Effector CD8-positive, alpha-beta T cell (primary cell): ENCODE data around the gene LCN15.
"Not testable (repeated sequence)": the region's sequence is repeated elsewhere in the genome, so short reads cannot be mapped to it uniquely, and the experiment has no call there.

Experiments used
- DNase-seq: peaks from one replicate; lab custom pipeline; 2025; lab: John Stamatoyannopoulos, UW

Gene LCN15

DNA sequence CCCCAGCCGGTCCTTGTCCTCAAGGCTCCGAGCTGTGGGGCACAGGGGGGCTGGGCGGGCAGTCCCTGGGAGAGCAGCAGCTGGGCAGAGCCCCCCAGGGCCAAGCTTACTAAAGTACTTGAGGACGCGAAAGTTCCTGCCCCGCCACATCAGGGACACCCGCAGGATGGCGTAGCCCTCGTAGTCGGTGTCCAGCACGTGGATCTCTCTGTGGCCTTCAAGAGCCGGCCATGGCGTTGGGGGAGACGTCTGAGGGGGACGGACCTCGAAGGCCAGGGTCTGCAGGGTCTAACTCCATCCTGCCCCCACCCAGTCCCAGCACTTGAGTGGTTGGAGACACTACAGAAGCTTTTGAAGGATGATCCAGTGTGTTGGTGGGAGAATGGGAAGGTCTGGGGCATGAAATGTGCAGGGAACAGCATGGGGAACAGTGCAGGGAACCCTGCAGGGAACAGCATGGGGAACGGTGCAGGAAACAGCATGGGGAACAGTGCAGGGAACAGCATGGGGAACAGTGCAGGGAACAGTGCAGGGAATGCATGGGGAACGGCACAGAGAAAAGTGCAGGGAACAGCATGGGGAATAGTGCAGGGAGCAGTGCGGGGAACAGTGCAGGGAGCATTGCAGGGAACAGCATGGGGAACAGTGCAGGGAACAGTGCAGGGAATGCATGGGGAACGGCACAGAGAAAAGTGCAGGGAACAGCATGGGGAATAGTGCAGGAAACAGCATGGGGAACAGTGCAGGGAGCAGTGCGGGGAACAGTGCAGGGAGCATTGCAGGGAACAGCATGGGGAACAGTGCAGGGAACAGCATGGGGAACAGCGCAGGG lies 8.8 kb downstream of the LCN15 start:
- DNase-seq: not testable (repeated sequence)

DNA sequence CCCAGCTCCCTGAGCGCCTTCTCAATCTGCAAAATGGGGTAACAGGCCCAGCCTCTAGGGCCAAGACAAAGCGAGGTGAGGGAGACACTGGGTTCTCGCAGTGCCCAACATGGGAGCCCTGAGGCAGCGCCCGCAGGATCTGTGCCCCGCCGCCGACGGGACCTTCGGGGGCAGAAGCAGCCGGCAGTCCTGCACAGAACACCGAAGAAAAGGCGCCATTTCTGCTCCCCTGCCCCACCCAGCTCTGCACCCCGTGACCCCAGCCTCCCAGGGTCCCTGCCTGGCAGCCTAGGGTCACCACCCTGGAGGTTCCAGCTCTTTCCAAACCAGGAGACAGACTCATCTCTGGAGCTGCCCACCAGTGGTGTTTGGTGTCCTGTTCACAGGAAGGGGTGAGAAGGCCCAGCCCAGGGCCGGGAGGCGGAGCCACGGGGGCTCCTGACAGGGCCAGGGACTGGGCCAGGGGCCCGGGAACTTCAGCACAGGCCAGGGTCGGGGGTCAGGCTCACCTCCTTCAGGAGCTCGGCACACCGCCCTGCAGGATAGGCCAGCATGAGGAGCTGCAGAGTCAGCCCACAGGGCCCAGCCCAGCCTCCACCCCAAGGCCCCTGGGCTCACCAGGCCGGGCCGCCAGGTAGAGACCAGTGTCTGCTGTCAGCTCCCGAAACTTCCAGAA lies 9.6 kb downstream of the LCN15 start:
- no peak for DNase-seq

DNA sequence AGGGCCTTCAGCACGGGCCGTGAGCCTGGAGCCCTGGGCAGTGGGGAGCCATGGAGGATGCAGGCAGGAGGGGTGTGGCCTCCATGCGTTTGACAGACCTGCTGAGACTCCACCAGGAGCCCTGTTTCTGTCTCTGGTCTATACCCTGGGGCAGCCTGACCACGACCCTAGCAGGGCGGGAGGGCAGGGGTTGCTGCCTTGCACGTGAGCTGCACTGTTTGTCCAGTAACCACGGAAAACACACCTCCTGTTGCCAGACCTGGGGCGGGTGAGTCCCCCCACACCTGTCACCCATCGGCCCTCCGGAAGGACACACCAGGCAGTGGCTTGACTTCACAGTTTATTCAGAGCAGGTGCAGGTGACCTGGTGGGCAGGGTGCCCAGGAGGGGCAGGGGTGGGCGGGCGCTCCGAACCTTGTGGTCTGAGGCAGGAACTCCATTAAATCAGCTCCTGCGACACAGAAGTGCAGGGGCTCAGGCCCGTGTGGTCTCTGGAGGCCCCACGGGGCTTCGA lies 10.2 kb downstream of the LCN15 start:
- DNase-seq: no peak

DNA sequence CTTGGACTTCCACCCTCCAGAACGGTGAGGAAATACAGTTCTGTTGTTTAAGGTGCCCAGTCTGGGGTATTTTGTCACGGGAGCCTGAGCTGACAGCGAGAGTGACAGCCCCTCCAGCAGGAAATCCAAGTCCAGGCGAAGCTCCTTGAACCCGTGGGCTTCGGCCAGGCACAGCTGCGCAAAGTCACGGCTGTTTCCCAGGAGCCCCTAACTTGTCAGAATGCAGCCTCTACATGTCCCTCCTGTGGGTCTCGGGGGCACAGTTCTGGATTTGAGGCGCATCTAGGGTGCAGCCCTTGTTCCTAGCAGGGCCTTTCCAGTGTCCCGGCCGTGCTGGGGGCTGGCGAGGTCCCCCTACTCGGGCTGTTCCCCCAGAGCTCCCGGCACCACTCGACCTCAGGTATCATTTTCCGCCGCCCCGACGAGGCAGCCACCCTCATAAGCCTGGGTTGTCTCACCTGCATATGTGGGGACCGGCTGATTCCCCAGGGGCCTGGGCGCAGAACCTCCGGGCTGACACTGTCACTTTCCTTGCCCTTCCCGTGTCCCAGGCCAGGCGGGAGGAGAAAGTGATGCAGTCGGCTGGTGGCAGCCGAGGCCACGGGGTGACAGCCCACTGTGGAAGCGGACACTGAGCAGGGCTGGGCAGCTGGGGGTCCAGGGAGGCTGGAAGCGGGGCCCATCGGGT lies 10.8 kb downstream of the LCN15 start:
- no peak for DNase-seq

DNA sequence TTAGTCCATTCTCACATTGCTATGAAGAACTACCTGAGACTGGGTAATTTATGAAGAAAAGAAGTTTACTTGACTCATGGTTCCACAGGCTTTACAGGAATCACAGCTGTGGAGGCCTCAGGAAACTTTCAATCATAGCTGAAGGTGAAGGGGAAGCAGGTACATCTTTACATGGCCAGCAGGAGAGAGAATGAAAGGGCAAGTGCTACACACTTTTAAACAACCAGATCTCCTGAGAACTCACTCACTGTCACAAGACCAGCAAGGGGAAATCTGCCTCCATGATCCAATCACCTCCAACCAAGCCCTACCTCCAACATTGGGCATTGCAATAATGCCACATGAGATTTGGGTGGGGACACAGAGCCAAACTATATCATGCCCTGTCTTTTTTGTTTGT lies 12.5 kb downstream of the LCN15 start:
- no peak for DNase-seq

DNA sequence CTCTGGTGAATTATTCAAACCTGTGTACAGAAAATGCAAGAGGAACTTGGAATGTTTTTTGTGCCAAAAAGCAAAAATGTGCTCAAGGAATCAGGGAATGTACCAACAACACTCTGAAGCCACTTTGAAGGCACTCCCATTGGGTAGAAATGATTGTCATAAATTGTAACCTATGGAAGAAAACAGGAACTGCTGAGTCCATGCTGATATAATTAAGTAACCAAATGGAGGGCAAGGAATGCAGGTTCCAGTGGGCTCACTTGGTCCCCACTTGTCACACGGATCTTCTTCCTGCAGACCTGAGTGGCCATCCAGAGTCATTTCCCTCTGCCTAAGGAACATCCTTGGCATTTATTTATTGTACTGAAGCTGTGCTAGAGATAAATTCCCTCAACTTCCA lies 13.1 kb downstream of the LCN15 start:
- no peak for DNase-seq

DNA sequence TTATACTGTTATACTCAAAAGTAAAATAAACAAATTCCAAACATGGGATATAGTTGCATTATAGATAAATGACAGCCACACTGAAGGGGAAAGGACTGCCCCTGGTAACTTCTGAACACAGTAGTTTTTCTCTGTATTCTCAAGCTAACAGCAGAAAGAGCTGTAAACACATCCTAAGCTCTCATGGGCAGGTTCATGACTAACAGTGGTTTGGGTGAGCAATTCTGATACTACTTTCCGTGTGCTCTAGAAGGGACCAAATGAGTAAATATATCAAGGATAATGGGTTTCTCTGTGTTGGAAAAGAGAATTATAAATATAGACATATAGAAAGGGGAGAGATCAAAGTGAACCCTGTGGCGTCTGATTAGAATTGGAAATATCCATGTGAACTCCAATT lies 13.8 kb downstream of the LCN15 start:
- no peak for DNase-seq

DNA sequence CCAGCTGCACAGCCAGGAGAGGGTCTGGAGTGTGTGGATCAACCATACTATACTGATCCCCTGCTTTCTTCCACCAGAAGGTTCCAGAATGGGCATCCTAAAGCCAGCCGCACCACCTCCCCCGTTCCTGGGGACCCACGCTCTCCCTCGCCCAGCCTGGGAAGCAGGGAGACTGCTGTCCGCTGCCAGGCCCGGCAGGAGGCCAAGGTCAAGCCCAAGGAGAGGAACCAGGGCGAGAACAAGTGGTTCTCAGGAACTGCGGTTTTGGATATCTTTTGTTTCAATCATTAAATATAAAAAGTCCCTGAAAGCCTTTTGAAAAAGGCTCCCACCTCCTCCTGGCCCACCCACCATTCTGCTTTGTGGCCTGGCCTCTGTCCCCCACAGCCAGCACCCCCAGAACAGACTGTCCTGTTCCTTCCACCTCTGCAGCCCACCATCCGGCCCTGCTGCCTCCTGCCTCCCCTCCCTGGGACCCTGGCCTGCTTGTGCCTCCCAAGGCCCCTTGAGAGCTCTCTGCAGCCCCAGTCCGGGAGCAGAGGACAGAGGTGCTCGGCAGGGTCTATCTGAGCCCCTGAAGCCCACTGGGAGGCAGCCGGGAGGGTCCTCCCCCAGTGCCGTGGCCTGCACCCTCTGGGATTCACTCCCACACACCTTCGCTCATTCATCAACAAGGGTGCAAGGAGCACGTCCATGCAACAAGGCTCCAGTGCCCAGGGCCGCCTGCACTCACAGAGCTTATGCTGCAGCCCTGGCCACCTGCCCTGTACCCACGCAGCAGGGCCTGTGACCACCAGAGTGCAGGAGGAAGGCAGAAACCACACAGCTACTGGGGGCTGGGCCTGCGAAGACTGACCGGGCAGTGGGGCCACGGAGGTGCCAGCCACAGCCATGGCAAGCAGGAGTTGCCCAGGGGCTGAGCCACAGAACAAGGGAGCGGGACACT lies 15.4 kb downstream of the LCN15 start:
- DNase-seq: no peak

DNA sequence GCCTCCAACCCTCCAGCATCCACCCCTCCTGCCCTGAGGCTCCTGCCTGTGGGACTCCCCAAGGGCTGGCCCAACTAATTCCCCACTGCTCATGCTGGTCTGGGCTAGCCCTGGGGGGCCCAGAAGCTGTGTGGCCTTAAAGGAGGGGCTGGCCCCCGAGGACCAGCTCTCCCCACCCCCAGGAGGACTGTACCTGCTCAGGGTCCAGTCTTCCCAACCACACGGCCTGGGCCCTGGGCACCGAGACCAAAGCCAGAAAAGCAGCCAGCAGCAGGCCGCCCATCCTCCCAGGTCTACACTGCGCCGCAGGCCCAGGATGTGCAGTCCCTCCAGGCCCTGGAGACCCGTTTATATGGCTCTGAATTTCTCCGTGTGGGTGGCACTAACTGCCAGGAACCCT lies 16.1 kb downstream of the LCN15 start, which contains the start of gene LCN6:
TSS of gene LCN6 (minus strand) at position 325 of the 400 bp plus-strand sequence. CDS start at position 283, 42 bp downstream.
- DNase-seq: no peak

DNA sequence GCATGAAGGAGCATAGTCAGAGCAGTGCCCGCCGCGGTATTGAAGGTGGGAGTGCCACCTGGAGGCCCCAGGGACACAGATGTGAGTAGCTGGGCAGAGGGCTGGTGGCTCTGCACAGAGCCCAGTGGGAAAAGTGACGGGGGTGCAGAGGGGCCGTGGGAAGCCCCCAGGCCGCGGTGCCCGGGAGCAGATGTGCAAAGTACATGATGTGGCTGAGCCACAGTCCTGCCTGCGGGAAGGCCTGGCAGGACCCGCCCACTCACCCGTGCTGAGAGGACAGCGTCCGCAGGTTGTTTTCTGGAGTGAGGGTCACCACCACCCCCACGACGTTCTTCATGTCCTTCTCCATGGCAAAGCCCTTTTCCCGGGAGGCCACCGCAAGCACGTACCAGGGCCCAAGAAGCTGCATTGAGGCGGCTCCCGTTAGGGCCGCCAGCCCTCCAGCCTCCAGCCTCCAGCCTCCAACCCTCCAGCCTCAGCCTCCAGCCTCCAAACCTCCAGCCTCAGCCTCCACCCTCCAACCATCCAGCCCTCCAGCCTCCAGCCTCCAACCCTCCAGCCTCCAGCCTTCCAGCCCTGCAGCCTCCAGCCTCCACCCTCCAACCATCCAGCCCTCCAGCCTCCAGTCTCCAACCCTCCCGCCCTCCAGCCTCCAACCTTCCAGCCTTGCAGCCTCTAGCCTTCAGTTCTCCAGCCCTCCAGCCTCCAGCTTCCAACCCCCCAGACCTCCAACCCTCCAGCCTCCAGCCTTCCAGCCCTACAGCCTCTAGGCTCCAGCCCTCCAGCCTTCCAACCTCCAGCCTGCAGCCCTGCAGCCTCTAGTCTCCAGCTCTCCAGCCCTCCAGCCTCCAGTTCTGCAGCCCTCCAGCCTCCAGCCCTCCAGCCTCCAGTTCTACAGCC lies 16.9 kb downstream of the LCN15 start:
- DNase-seq: no peak

DNA sequence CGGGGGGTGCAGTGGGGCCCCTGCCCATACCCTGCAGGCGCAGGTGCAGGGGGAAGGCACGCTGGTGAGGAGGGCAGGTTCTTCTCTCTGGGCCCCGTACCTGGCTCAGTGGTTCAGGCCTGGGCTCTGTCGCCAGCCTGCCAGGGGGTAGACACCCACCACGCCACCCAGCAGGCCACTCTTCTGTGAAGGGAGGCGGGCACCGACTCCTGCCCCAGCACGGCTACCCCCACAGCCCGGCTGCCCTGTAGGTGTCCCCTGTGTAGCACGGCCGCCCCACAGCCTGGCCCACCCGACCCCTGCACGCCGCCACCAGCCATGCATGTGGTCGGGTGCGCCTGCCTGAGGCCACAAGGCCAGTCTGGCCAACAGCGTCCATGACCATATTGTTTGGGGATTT lies 17.7 kb downstream of the LCN15 start:
- no peak for DNase-seq

DNA sequence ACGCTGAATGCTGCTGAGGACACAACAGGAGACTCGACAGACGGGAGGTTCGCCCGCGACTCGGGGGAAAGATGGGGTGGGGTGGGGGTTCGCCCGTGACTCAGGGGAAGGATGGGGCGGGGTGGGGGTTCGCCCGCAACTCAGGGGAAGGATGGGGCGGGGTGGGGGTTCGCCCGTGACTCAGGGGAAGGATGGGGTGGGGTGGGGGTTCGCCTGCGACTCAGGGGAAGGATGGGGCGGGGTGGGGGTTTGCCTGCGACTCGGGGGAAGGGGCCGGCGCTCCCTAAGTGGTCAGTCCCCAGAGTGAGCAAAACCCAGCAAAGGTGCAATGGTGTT lies 18.2 kb downstream of the LCN15 start:
- no peak for DNase-seq

DNA sequence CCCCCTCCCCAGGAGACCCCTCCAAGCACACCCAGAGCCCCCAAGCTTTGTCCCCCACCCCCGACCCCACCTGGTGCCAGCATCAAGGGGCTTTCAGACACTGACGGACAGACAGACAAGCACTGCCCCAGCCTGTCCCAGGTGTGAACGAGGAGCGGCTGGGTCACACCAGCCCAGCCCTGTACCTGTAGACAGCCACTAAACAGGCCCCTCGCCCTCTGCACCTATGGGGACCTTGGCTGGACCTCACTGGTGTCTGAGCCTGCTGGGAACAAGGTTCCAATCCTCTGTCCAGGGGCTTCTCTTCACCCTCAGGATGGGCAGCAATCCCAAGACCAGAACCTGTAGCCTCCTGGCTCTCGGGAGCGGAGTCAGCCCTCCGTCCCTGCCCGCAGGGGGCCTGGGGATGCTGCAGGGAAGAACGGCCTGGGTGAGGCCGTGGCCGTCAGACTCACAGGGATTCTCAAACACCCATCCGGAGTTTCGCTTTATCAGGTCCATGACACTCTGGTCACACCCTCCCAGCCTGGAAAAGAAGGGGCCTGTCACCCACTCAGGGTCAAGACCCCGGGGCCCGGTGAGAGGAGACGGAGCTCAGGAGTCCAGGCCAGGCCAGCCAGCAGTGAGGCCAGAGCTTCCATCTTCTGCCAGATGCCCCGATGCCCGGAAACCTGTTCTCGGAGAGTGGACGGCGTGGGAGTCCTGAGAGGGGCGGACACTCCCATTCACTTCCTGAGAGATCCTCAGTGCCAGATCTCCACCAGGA lies 18.7 kb downstream of the LCN15 start:
- no peak for DNase-seq

DNA sequence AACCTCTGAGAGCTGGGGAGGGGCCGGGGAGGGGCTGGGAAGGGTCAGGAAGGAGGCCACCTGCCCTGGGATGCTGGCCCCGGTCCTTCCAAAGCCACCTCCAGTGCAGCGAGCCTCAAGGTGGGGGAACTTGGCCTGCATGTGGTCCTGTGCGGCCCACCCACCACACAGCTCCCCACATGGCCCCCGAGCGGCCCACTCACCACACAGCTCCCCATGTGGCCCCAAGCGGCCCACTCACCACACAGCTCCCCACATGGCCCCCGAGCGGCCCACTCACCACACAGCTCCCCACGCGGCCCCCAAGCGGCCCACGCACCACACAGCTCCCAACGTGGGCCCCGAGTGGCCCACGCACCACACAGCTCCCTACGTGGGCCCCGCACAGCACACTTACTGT lies 19.5 kb downstream of the LCN15 start:
- no peak for DNase-seq

DNA sequence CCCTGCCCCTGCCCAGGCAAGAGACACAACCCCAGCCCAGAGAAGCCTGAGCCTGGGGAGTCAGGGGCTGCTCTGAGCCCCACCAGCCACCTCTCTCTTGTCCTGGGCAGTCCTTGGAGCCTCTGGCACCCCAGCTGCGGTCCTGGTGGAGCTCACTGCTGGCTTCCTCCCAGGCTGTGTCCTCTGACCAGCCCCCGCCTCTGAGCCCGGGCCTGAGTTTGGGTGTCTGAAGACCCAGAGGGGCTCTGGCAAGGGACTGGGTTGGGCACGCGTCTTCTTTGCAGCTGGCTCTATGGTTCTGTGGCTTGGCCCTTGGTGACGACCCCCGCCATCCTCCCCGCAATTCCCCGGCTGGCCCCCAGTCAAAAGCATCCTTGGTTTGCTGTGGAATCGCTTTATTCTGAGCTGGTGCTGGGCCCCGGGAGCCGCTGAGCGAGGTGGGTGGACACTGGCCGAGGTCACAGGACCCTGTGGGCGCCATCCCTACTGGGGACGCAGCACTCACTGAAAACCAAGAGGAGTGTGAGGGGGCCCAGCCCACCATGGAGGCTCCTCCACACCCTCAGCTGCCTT lies 20.6 kb downstream of the LCN15 start:
- DNase-seq: no peak

DNA sequence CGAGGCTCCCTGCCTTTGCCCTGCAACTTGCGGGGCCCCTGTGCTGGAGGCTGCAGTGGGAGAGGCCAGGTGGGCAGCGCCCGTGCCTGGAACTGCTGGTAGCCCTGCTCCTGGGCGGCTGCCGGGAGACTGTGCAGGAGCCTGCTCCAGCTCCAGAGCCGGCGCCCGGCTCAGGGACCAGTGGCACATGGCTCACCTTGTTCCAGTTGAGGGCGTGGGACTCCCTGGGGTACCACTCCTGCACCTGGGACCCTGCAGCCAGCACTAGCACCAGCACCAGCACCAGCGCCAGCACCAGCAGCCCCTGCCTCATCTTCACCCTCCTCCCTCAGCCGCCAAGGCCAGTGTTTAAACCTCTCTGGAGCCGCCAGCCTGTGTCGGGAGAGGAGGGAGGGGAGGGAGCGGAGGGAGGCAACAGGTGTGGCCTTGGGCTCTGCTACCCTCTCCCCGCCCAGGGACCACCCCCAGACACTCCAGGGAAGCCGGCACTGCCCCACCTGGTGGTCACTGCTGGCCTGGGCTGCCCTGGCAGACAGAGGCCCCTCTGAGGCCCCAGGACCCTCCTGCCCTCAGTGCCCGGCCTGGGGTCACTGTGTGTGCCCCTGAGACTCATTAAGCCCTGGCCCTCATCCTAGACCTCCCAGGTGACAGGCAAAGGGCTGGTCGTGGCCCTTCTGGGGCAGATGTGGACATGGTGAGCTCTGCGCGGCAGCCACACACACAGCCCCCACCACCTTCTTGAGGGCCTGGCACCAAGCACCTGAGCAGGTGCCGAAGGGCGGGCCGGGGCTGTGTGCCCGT lies 21.5 kb downstream of the LCN15 start, which contains the start of gene LCN10:
TSS of gene LCN10 (minus strand) at position 350 of the 801 bp plus-strand sequence. CDS start at position 313, 37 bp downstream.
- DNase-seq: no peak

DNA sequence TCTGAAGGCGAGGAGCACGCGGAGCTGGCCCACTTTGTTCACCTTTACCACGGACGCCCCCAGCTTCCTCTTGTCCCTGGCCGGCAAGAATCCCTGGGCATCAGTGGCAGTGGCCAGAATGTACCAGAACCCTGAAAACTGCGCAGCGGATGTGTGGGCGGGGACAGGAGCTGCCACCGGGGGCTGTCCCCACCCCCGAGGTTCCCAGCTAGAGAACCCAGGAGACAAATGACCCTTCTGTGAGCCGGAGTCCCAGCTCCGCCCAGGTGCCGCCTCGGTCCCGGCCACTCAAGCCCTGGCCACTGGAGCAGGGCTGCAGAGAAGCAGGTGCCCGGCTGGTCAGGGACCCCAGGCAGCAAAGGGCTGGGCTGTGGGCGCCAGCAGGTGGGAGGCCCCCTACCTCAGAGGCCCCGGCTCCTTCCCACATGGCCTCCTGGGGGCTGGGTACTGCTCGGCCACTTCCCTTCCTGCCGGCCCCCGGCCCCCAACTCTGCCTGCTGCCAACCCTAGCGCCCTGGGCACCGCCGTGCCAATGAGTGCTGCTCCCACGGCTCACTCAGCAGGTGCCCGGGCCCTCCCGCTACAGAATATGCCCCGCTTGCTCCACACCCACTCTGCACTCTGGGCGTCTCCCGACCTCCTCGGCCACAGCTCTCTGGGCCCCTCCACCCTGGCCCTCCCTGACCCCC lies 22.3 kb downstream of the LCN15 start:
- DNase-seq: no peak
